GM12873 (cell line): ENCODE data around the gene ECHDC3.

Experiments
- TF ChIP-seq, protein P1 (sequence below): IDR thresholded peaks from 2 replicates; pipeline ENCODE4 v1.5.1; 2012; ENCODE audit warnings: low read depth, mild to moderate bottlenecking, moderate library complexity, low read length, control low read depth; ENCODE audit not compliant: insufficient read depth; ENCODE audit errors: missing control alignments

Gene ECHDC3

DNA sequence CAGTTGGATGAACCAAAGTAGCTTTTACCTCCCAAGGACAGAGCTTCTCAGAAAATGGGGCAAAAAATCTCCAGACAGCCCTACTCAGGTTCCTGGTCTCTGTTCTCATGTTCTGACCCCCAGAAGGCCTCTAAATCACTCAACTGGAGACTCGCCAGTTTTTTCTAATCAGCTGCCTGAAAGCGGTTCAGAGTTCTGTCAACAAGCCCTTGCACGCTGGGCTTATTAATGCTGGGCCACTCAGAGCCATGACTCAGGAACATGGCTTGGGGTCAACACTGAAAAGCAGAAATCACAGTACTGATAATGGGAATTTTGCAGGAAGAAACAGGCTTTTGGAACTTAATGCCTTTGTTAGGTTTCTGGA is 15.3 kb downstream of the ECHDC3 start:
- TF ChIP-seq, protein P1, sequence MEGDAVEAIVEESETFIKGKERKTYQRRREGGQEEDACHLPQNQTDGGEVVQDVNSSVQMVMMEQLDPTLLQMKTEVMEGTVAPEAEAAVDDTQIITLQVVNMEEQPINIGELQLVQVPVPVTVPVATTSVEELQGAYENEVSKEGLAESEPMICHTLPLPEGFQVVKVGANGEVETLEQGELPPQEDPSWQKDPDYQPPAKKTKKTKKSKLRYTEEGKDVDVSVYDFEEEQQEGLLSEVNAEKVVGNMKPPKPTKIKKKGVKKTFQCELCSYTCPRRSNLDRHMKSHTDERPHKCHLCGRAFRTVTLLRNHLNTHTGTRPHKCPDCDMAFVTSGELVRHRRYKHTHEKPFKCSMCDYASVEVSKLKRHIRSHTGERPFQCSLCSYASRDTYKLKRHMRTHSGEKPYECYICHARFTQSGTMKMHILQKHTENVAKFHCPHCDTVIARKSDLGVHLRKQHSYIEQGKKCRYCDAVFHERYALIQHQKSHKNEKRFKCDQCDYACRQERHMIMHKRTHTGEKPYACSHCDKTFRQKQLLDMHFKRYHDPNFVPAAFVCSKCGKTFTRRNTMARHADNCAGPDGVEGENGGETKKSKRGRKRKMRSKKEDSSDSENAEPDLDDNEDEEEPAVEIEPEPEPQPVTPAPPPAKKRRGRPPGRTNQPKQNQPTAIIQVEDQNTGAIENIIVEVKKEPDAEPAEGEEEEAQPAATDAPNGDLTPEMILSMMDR = no peak

DNA sequence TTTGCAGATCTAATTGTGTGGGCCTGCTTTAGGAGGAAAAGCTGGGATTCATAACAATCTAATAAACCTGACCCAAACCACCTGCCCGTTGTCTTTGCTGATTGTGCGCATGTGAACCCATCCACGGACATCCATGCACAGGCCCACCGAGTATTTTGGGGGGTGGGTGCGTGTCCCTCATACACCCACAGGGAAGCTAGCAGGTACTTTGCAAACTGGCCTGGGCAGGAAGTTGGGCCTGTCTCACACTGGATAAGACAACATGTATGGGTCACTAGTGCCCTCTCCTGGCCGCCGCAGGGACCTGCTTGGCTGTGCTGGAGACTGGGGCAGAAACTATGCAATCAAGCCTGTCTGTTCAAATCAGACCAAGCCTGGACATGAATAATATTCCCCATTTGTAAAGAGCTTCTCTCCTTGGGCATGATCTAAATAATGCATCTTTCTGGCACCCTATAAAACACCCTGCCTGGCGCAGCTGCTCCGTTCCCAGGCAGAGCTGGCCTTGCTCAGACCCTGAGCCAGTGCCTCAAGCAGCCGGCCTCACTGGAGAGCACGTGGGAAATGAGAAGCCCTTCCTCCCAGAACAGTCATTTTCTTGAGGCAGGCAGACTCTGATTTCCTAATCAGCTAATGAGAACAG is 15.8 kb downstream of the ECHDC3 start:
- TF ChIP-seq, protein P1 = peak; percentile 98

DNA sequence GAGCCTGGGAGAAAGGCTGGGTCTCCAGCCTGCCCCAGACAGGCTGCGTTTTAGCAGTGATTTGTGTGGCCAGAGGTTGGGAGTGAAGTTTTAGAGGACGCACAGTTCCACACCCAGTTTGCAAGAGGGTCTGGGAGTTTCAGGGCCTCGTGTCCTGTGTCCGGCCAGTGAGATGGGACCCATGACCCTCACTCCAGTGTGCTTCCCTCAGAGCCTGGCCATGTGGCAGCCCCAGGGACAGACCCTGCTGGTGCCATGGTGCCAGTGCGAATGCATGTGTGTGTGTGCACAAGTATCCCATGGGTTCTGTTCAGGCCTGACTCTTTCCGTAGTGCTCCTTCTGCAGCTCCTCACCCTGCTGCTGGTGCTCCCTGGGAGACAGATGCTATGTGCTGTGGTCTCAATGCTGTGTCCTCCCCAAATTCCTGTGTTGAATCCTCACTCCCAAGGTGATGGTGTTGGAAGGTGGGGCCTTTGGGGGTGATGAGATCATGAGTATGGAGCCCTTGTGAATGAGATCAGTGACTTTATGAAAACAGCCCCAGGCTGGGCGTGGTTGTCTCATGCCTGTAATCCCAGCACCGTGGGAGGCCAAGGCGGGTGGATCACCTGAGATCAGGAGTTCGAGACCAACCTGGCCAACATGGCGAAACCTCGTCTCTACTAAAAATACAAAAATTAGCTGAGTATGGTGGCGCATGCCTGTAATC is 16.5 kb downstream of the ECHDC3 start:
- TF ChIP-seq, protein P1 = no peak

DNA sequence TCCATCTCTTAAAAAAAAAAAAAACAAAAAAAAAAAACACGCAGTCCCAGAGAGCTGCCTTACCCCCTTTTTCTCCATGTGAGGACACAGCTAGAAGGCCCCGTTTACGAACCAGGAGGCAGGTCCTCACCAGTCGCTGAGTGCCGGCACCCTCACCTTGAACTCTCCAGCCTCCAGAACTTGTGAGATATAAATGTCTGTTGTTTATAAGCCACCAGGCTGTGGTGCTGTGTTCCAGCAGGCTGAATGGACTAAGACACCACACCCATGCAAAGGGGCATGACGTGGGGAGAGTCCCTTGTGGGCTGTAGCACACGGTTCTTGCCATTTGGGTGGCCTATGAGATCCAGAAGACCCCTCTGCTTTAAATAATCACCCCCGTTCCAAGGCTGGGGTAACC is 17.2 kb downstream of the ECHDC3 start:
- TF ChIP-seq, protein P1 = no peak

DNA sequence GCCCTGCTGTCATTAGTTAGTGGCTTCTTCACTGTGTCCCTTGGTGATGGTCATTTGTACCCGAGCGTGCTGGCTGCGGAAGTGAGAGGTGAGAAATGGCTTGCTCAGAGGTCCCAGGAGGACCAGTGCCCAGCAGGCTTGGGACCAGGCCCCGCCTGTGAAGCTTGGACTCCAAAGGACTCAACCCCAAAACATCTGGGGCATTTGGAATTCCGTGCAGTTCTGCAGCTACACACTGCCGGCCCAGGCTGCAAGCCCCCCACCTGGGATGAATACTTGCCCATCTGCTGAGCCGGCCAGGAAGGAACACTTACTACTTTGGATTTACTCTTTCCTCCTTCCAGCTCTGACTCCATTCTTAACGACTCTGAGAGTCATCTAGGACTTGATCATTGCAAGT is 18.0 kb downstream of the ECHDC3 start:
- TF ChIP-seq, protein P1 = no peak

DNA sequence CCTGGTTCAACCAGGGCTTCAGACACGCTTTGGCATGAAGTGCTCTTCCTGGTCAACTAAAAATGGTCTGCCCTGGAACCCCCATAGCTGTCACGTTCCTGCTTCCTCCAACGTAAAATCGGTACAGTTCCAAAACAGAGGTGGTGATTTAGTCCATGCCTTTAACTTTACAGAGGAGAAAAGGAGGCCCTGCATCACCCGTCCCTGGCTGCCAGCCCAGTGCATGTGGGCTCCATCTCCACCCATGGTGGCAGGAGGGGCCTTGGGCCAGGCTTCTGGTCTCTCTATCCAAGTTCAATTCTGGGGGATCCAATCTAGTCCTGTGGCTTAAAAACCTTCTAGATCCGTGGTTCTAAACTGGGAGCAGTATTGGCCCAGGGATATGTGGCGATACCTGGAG is 18.7 kb downstream of the ECHDC3 start:
- TF ChIP-seq, protein P1 = no peak

DNA sequence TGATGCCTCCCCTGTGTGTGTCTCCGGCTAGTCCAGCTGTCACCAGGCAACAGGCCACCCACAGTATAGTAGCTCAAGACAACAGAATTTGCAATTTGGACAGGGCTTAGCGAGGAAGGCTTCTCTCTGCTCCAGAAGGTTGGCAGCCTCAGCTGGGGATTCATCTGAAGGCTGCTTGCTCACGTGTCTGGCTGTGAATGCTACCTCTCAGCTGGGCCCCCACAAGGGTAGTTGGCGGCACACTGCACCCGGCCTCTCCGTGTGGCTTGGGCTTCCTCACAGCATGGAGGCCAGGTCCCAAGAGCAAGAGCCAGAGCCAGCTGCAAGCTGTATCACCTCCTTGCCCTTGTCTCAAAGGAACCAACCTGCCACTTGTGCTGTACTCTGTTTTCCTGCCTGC is 19.2 kb downstream of the ECHDC3 start:
- TF ChIP-seq, protein P1 = no peak
